ENCODE measurements around the gene CACNB4.

- TF ChIP-seq KDM1A (IDR thresholded peaks at IDR 0.05; ENCODE audit: low read depth) (no peak), RFX5 (IDR thresholded peaks at IDR 0.05) (no peak), ZSCAN20 (CRISPR knock-in tag; IDR thresholded peaks at IDR 0.05) (no peak), PBX3 (IDR thresholded peaks at IDR 0.05) (no peak), CTCF (IDR thresholded peaks at IDR 0.05) (no peak), EP300 (IDR thresholded peaks at IDR 0.05) (no peak)
These were observed 183.7 kb downstream of the CACNB4 start for GRCh38 chr2:151914989-151915628.
